Anterior cingulate cortex (tissue), 58 donors: ENCODE results near the gene RNF157.

ENCODE experiments used
- DNase-seq, 58 donors: peaks; one replicate each; lab custom pipeline; 2025; lab: John Stamatoyannopoulos, UW

RNF157 gene

GRCh38 chr17:76146053-76146851 lies 94.0 kb downstream of the RNF157 start:
- DNase-seq = no peak

DNA sequence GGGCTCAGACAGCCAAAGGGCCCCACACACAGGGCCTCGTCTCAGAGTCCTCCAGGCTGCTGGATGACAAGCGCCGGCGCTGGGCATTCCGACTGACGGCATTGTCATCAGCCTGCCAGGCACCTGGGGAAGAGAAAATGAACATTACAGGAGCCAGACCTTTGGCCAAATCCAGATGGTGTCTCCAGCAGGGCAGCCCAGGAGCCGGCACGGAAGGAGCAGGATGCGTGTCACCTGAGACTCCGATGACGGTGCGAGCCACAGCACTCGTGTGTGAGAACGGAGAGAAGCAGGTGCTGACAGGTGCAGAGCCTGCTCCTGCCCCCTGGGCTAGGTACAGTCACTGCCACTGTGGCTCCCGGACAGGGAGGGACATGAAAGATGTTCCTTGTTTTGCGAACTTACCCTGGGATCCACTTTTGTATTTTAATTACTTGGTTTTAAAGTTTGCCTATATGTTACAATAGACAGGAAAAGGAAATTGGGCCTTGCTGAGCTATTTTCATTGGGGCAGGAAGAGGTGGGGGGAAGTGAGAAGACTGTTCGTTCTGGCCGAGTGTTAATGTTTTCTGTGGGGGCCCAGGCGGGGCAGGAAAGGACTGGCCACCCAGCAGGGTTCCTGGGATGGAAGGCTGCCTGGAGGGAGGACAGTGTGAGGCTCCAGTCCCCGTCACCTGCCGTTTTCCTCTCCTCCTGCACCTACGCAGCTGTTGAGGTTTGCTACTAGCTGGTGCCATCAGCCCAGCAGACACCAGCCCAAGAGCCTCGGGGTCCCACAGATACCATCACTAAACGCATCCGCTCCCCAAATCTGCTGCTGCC lies 94.9 kb downstream of the RNF157 start:
- DNase-seq = no peak

GRCh38 chr17:76142585-76143041 lies 97.7 kb downstream of the RNF157 start:
- DNase-seq = no peak

DNA sequence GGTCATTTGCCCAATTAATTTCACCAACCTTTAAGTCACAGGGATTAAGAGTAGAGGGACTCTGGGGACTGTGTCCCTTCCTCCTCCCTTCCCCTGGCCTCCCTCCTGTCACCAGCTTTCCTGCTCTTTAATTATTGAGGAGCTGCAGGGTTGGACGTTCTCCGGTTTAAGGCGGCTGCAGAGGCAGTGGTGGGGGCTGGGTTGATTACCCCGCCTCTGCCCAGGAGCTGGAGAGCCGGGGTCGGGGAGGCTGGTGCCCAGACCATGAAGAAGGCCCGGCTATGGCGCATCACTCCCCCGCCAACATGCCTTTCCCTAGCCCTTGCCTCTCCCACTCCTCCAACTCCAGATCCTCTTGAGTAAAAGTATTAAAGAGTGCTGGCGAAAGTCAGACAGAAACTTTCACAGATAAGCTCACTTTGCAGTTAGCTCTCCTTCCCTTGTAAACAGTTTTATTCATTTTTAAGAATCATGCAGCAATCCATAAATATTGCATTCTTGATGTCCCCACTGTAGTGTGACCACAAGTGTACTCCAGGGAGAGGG lies 98.2 kb downstream of the RNF157 start:
- DNase-seq = no peak

DNA sequence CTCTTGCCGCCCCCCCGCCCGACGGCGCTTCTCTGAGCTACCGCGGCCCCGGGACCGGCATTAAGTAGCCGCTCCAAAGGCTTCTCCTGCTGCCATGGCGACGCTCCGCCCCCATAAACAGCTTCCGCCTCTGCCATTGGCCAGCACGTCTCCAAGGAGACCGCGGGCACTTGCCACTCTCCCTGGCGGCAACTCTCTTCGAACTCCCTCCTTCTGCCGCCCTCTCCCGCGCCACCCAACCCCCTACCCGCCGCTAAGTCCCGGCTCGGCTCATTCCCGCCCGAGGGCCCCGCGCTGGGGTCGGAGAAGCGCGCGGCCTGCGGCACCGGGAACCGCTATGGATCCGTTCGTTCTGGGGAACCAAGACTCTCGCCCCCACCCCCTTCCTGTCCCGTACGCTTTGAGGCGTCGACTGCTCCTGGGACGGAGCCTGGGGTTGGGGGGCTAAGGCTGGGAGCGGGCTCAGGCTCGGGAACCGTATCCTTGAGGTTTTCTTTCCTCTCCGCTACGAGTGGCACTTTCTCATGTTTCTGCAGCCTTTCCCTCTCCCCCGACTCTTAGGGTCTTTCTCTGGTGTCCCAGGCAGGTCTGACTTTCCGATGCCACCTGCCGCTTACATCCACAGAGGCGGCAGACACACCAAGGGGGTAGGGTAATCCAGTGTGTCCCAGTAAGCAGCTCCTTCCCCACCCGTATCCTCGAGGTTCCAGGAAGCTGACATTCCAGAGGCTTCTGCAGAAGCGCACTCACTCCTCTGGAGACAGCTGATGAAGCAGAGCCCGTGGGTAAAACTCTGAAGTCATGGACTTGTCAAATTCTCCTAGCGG lies 98.9 kb downstream of the RNF157 start, which contains the start of gene FOXJ1:
FOXJ1 (minus strand) TSS at position 34 of the 827 bp plus-strand sequence. CDS start 850 bp downstream, outside the sequence.
- peak; percentile 28 to 93 (median 85) for DNase-seq

DNA sequence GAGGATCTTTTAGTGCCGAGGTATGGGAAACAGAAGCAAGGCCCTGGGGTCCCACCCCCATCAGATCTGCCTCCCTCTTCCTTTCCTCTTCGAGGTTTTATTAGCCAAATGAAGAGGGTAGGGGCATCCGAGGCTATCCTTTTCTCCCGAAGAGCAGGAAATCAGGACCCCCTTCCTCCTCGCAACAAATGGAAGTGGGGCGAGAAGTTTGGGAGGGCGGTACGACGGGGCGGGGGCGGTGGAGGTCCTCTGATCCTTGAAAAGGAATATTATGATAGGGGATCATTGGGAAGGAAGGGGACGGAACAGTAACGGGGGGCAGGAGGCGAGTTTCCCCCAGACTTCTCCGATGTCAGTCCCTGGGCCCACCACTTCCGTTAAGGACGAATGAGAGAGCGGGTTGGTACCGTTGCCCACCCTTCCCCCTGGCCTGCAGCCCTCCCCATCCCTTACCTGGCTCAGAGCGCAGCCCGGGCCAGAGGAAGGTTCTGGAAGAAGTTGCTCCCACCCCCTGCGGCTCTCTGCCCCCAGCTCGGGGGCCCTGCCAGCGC lies 99.6 kb downstream of the RNF157 start:
- no peak for DNase-seq

GRCh38 chr17:76139801-76140660 lies 100.3 kb downstream of the RNF157 start:
- DNase-seq = no peak

- DNase-seq = peak in 2 of 58 donors; percentile 23 to 39
Measured at GRCh38 chr17:76138896-76139752, 101.2 kb downstream of the RNF157 start.

DNA sequence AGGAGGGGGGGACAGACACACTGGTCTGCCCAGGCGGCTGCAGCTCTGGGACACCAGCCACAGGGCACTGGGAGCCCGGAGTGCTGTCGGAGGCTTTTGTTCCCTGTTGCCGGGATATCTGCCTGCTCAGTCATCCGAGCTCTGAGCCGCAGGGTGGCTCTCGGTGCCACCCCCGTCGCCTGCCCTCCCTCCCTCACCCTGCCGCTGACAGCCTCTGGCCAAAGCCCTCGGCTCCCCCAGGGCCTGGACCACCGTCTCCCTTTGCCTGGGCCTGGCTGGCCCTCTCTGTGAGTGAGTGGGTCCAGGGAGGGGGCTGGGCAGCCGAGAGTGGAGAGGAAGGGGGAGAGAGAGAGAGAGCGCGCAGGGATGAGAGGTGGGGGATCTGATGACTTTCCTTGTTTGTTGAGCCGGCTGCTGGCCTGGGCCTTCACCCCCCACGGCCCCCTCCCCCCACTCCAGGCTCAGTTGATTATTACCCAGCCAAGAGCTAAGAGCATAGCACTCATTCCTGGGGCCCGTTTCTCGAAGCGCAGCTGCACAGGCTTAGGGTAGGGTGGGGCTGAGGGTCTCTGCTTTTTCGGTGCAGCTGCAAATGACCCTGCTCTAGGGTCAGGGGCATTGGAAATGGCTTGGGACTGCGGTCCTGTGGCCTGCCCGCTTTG lies 101.9 kb downstream of the RNF157 start:
- peak in 54 of 58 donors; percentile 14 to 92 (median 70) for DNase-seq

- DNase-seq = no peak
Measured at GRCh38 chr17:76137351-76138233, 102.7 kb downstream of the RNF157 start.

GRCh38 chr17:76137001-76137350 lies 103.3 kb downstream of the RNF157 start:
- no peak for DNase-seq

DNA sequence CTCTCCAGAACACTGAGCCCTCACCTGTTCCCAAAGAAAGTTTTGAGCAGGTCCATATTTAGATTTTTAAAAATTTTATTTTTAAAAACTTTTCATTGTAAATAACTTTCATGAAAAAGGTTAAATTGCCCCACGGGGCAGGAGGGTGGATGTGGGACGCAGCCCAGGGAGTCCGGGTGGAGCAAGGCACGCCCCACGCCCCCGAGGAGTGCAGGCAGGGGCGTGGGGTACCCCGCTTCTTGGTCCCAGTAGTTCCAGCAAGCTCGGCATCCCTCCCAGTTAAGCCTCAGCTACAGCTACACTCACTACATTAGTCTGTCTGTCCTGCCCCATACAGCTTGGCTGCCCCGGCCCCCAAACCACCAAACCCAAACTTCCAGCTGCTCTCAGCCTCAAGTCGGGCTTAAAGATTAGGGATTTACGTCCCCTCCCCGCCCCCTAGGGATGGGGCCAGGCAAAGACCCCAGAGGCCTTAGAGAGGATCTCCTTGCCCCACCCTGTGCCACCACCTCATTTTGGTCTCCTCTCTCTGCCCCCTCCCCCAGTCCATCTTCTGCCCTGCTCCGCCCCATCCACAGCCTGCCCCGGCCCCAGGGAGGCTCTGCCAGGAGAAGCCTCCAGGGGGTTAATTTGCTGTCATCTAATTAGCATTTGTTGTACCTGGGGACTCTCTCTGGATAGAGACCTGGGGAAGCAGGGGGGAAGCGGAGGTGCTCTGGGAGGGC lies 103.9 kb downstream of the RNF157 start:
- DNase-seq = no peak

DNA sequence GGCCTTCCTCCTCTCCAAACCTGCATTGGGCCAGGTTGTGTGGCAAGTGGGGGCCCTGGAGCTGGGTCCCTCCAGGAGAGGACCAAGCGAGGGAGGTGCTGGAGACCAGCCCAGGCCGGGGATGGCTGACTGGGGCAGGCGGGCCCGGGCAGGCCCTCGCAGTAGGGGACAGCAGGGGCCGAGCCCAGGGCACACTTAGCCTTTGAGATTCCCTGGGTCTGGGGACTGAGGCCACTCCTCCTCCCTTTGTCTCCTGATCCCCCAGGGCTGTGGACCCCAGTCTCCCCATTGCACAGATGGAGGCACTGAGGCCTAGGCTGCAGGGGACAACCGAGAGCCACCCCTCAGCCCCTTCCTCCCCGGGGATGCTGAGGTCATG lies 104.5 kb downstream of the RNF157 start:
- DNase-seq = no peak

DNA sequence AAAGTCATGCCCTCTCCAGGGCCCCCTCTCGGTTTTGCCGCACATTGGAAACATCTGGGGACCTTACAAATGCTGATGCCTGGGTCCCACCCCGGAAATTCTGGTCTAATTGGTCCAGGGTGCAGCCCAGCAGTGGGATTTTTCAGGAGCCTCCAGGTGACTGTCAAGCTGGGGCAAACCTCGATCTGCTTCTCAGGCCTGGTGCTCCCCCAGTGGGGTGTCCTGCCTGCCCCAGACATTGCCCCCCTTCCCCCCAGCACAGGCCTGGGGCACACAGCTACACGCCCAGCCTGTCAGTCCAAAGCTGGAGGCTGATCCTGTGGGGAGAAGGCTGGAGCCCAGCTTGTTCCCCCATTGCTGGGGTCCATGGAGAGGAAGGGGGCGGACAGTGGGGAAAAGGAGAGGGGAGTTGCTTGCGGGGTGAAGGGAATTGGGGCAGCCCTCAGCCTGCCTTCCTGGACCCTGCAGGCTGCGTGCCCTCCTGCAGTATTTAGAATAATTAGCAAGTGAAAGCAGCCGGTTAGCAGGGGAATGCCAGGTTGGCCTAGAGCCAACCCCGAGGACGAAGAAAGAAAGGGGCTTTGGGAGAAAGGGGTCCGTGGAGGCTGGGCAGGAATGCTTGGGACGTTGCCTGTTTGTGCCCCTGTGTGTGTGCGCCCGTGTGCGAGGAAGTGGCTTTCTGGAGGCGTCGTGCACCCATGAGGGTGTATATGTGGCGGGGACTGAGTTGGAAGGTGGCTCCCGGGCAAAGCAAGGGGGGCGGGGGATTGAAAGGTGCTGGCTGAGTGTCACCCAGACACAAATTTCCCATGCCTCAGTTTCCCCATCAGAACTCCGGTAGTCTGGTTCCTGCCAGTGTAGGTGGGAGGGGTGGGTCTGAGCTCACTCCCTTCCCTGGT lies 105.1 kb downstream of the RNF157 start:
- DNase-seq = peak in 2 of 58 donors; percentile 16 to 35
